Thyroid gland (tissue), 4 donors: ENCODE results near the gene NBDY. TPM values are rescaled to one million over a fixed set of nuclear protein-coding genes. Genes with fewer than 3 reads are reported as not detected.

ENCODE experiments used
- DNase-seq, 2 donors: peaks; one replicate each; pipeline ENCODE4 v3.0.0-alpha.2; 2019
- H3K27ac ChIP-seq, 3 donors: fragments of 200-600 bp; sonication (generic); 1 replicate in 2 of 3; 2 replicates in 1 of 3; pipeline ENCODE4 v1.5.1; 2016 to 2019; ENCODE audit warnings: mild to moderate bottlenecking in 1 of 3, moderate library complexity in 1 of 3
- H3K27me3 ChIP-seq: fragments of 200-600 bp; sonication (generic); one replicate; pipeline ENCODE4 v1.5.1; 2019
- H3K36me3 ChIP-seq, 2 donors: fragments of 200-600 bp; sonication (generic); one replicate each; pipeline ENCODE4 v1.5.1; 2016 to 2019
- H3K4me1 ChIP-seq, 2 donors: fragments of 200-600 bp; sonication (generic); one replicate each; pipeline ENCODE4 v1.5.1; 2017 to 2019
- H3K4me3 ChIP-seq, 3 donors: fragments of 200-600 bp; sonication (generic); replicated peaks in 1 of 3; 1 replicate in 2 of 3; 2 replicates in 1 of 3; pipeline ENCODE4 v1.5.1; 2016; ENCODE audit warnings: mild to moderate bottlenecking in 1 of 3
- H3K9me3 ChIP-seq: fragments of 200-600 bp; sonication (generic); one replicate; pipeline ENCODE4 v1.5.1; 2017
- CTCF ChIP-seq, 6 experiments: fragments of 200-600 bp in 3 of 6; fragments of 450-650 bp in 3 of 6; sonication (generic) in 3 of 6; IDR thresholded peaks; one replicate each; pipeline ENCODE4 v1.5.1; 2016 to 2019; ENCODE audit warnings: antibody characterized with exemption in 6 of 6, mild to moderate bottlenecking in 2 of 6, inconsistent platforms in 1 of 6, moderate library complexity in 1 of 6
- POLR2A ChIP-seq, 2 donors: fragments of 450-650 bp; IDR thresholded peaks; one replicate each; pipeline ENCODE4 v1.6.1; 2017; ENCODE audit warnings: antibody characterized with exemption in 2 of 2, mild to moderate bottlenecking in 2 of 2, moderate library complexity in 1 of 2
- WGBS, 2 donors: methylation state at CpG; one replicate each; pipeline ENCODE4 v1.1.5; 2017; 5-methylcytosine and 5-hydroxymethylcytosine counted together
- intact Hi-C: fragments of 100-400 bp; cut with DNase I; formaldehyde crosslinking; loops from one replicate; pipeline ENCODE4 v1.15.1; 2023
- total RNA-seq, 4 donors: library from RNA; depleted of rRNA; stranded (reverse); fragments of >200 nt; gene quantifications; one replicate each; pipeline ENCODE4 v1.2.3, GENCODE V29; 2016

NBDY gene
- total RNA-seq, 4 donors from 2014 or later = 14.7 to 35.7 (median 17.2) TPM

GRCh38 chrX:56793521-56794320 lies 64.7 kb downstream of the NBDY start:
- no peaks in the 10 kb centered on the region for H3K9me3 ChIP-seq
- intact Hi-C loops = no loop called here
- 91 to 93% methylated on average over 9 to 13 of the region's 15 CpGs for WGBS, 2 donors
- no peak overlapping the region for H3K4me3 ChIP-seq
- no peaks in the 10 kb centered on the region for H3K36me3 ChIP-seq
- H3K27me3 ChIP-seq = no peaks in the 10 kb centered on the region
- DNase-seq = no peak
- TF ChIP-seq POLR2A (IDR thresholded peaks at IDR 0.05) = no peak
- TF ChIP-seq CTCF (IDR thresholded peaks at IDR 0.05) = peak in 1 of 6 experiments; percentile 26
- peaks cover 6 to 22% of the 10 kb centered on the region in 2 donors for H3K4me1 ChIP-seq
- H3K27ac ChIP-seq = no peak overlapping the region

GRCh38 chrX:56794404-56795230 lies 65.6 kb downstream of the NBDY start:
- Histone ChIP-seq H3K9me3 (no peaks in the 10 kb centered on the region), H3K27ac (no peak overlapping the region), H3K4me1 (peaks cover 6 to 22% of the 10 kb centered on the region in 2 donors), H3K4me3 (no peak overlapping the region), H3K36me3 (no peaks in the 10 kb centered on the region), H3K27me3 (no peaks in the 10 kb centered on the region)
- intact Hi-C loops = no loop called here
- WGBS, 2 donors = 49 to 76% methylated on average over 9 of the region's 12 CpGs
- peak; percentile 57 to 67 for DNase-seq
- no peak for TF ChIP-seq CTCF (IDR thresholded peaks at IDR 0.05)

GRCh38 chrX:56795309-56795868 lies 66.3 kb downstream of the NBDY start:
- 91 to 93% methylated on average over 8 to 13 of the region's 14 CpGs for WGBS, 2 donors
- peaks cover 6 to 22% of the 10 kb centered on the region in 2 donors for H3K4me1 ChIP-seq

GRCh38 chrX:56796641-56797395 lies 67.8 kb downstream of the NBDY start:
- no peak overlapping the region for H3K4me3 ChIP-seq
- H3K36me3 ChIP-seq = no peaks in the 10 kb centered on the region
- no peak overlapping the region for H3K27ac ChIP-seq
- no peaks in the 10 kb centered on the region for H3K27me3 ChIP-seq
- no peak for DNase-seq
- H3K9me3 ChIP-seq = no peaks in the 10 kb centered on the region
- peaks cover 6 to 22% of the 10 kb centered on the region in 2 donors for H3K4me1 ChIP-seq
- WGBS, 2 donors = 85 to 86% methylated on average over 4 of the region's 4 CpGs
- no peak for TF ChIP-seq CTCF (IDR thresholded peaks at IDR 0.05)
- TF ChIP-seq POLR2A (IDR thresholded peaks at IDR 0.05) = no peak
- intact Hi-C loops = no loop called here

More at GRCh38 chrX:56795309-56795868, 66.3 kb downstream of the NBDY start:
- TF ChIP-seq POLR2A (IDR thresholded peaks at IDR 0.05) (no peak), CTCF (IDR thresholded peaks at IDR 0.05) (no peak)
- Histone ChIP-seq H3K4me3 (no peak overlapping the region), H3K27ac (no peak overlapping the region), H3K27me3 (no peaks in the 10 kb centered on the region), H3K36me3 (no peaks in the 10 kb centered on the region), H3K9me3 (no peaks in the 10 kb centered on the region)
- no peak for DNase-seq
- intact Hi-C loops = no loop called here
